ENCODE data around the gene ZNF878.

ZNF878 gene

DNA sequence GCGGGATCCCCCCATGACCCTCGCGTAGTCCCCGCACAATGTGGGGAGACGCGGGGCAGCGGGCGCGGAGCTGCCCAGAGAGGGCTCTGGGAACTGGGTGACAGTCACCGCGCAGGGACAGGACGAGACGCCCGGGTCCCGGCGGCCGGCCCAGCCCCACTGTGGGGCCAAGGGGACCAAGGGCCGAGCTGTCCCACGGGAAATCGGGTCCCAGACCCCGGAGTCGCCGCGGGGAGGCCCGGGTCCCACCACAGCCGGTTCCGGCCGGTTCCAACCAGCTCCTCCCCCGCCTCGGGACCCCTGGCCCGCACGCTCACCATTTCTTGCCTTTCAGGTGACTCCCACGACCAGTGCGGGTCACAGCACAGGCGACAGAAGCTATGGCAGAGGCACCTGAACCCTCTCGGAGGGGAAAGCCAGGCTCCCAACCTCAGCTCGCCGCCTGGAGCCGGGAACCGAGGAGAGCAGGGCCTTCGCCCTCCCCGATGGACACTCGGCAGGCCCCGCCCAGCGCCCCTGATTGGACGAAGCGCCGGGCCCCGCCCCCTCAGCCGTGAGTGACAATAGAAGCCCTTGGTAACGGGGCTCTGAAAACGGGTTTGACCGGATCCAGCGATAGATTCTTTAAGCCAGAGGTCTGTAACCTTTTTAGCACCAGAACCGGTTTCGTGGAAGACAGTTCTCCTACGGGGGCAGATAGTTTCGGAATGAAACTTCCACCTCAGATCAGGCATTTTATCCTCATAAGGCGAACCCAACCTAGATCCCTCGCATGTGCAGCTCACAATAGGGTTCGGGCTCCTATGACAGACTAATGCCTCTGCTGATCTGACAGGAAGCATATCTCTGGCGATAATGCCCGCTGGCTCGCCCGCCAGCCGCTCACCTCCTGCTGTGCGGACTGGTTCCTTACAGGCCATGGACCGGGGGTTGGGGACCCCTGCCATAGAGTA is 17.3 kb downstream of the ZNF878 start, which contains the start of gene ZNF433:
Gene ZNF433 (minus strand): TSS at position 460 of the 953 bp plus-strand sequence. CDS start 140 bp downstream, at position 320.
- peak; percentile 56 to 67 for DNase-seq (ENCODE audit: low read depth in 2 of 2)

- DNase-seq (ENCODE audit: low read depth in 2 of 2), result no peak
Observed at GRCh38 chr19:12034620-12035019, 18.1 kb downstream of the ZNF878 start.

DNA sequence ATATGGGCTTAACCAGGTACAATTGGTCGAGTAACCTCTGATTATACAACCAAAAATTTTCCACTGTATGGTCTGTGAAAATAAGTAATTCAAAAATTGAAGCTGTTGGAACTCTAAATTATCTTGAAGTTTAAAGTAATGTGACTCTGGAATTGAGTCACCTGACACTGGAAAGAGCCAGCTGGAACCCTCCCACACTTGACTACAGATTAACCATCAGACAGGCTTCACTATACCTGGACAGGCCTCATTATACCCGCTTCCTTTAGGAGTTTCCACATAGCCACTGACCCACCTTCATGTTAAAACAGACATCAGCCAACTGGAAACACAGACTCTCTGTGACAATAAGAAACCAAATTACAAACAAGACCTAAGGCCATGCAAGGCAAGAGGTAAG is 18.6 kb downstream of the ZNF878 start:
- DNase-seq (ENCODE audit: low read depth in 2 of 2), result no peak

DNA sequence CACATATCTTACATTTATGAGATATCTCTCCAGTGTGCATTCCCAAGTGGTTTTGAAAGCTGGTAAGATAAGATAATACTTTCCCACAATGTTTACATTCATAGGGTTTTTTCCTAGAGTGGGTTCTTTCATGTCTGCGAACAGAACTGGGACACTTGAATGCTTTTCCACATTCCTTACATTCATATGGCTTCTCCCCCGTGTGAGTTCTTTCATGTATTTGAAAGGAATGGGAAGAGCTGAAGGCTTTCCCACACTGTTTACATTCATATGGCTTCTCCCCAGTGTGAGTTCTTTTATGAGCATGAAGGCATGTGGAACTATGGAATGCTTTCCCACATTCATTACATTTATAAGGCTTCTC is 37.0 kb downstream of the ZNF878 start:
- DNase-seq (ENCODE audit: low read depth in 2 of 2), result no peak

GRCh38 chr19:12015015-12015752 is 37.6 kb downstream of the ZNF878 start:
- no peak for DNase-seq (ENCODE audit: low read depth in 2 of 2)

DNA sequence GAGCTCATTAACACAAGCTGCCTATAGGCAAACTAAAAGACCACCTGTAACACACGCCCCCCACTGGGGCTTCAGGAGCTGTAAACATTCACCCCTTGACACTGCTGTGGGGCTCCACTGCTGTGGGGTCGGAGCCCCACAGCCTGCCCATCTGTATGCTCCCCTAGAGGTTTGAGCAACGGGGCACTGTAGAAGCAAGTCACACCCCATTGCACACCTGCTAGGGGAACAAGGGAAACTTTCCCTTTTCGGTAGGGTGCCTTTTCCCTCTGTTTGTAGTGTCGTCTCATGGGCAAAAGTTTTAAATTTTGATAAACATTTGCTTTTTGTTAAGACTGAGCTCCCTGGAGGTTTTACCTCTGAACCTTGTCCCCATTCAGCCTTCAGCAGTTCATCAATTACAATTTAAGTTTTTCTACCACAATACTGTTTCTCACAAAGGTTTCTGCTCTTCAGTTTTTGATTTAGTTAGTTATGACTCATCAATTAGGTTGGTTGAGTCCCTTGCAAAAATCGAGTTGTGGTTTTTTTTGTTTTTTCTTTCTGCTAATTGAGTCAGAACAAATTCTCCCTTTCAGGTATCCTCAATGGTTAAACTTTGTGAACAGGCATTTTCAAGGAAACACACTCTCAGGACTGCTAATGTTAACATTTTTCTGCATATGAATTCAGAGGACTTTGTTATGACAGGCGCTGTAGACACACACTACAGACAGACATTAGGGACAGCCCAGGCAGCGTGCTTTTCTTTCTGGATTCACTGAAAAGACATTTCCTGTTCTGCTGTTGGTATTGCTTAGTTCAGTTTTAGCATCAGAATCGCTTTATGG is 52.4 kb downstream of the ZNF878 start:
- no peak for DNase-seq (ENCODE audit: low read depth in 2 of 2)

DNA sequence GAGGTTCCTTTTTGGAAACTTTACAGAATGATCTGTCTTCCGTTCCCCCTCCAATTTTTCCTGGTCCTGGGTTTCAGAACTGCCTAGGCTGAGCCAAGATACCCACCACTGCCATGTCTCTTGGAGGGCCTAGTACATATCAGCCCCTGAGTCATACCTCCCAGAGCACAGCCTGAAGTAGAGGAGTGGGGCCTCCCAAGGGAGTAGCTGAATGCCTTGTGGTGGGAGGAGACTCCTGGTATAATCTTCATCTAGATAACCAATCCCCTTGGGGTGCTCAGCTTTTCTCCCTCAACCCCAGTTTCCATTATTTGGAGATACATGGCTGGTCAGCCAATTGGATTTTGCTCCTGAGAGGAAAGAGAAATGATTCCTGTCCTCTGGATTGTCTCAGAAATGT is 57.6 kb downstream of the ZNF878 start:
- DNase-seq (ENCODE audit: low read depth in 2 of 2), result no peak
